Spleen (tissue), 7 donors: ENCODE data around the gene NBPF3.

ENCODE experiments used
- CTCF ChIP-seq, 11 experiments: fragments of 200-600 bp in 7 of 11; fragments of 450-650 bp in 4 of 11; sonication (generic) in 4 of 11; IDR thresholded peaks in 8 of 11; conservative IDR thresholded peaks in 3 of 11; 1 replicate in 7 of 11; 2 replicates in 4 of 11; pipeline versions ENCODE4 v1.4.0 to v1.8.0; 2016 to 2021; ENCODE audit warnings: antibody characterized with exemption in 11 of 11, inconsistent platforms in 4 of 11, mild to moderate bottlenecking in 1 of 11
- POLR2A ChIP-seq, 3 donors: fragments of 450-650 bp; IDR thresholded peaks; one replicate each; pipeline ENCODE4 v1.5.1; 2017; ENCODE audit warnings: antibody characterized with exemption in 3 of 3, mild to moderate bottlenecking in 1 of 3
- POLR2AphosphoS5 ChIP-seq, 3 donors: sonication (generic); formaldehyde crosslinking; IDR thresholded peaks; one replicate each; pipeline ENCODE4 v1.5.1; 2017; ENCODE audit warnings: antibody characterized with exemption in 3 of 3
- donor health status: DM: no; HTN: no; CAD: no; lungs with moderate emphysema.
- donor health status: DM: no; HTN: no; CAD: no.
- donor health status: DM: no; HTN: no; CAD: no.

GRCh38 chr1:21503706-21504377, 63.9 kb downstream of the NBPF3 start:
- TF ChIP-seq CTCF (IDR thresholded peaks at IDR 0.05 in 8 of 11, conservative IDR thresholded peaks at IDR 0.05 in 3 of 11) (no peak), POLR2AphosphoS5 (IDR thresholded peaks at IDR 0.05) (no peak), POLR2A (IDR thresholded peaks at IDR 0.05) (no peak)
